Naive thymus-derived CD4-positive, alpha-beta T cell (primary cell): Measurements from ENCODE around the gene HMG20A. TPM values are rescaled to one million over a fixed set of nuclear protein-coding genes. Genes with fewer than 3 reads are reported as not detected.
A peak's percentile ranks its signal among the peaks of the same experiment; 100 is the strongest.

Source experiments
- ATAC-seq: fragments of 150-1000 bp; cut with Tn5 transposase; 2 replicates; pipeline ENCODE4 v1.10.0; 2021; ENCODE audit warnings: mild to moderate bottlenecking, moderate library complexity
- CTCF ChIA-PET: fragments of 350-600 bp; sonication (Branson Sonifier 250); formaldehyde crosslinking; loops from one replicate; lab custom pipeline; 2021; ENCODE audit warnings: antibody characterized with exemption; lab: Charles Lee
- POLR2A ChIA-PET: fragments of 350-600 bp; sonication (Branson Sonifier 250); formaldehyde crosslinking; loops from one replicate; lab custom pipeline; 2021; ENCODE audit warnings: antibody characterized with exemption, inconsistent platforms; lab: Charles Lee
- DNase-seq, 9 donors: peaks; one replicate each; pipeline versions ENCODE4 v3.0.0 to v3.0.0-alpha.2; 2020 to 2022; ENCODE audit warnings: mixed read lengths in 1 of 9
- H3K27ac ChIP-seq: one replicate; pipeline ENCODE4 v1.7.0; 2013; ENCODE audit warnings: mild to moderate bottlenecking, low read depth, low read length, moderate library complexity
- H3K27me3 ChIP-seq, 2 donors: one replicate each; pipeline ENCODE4 v1.7.0; 2013; ENCODE audit warnings: low read length in 2 of 2, mild to moderate bottlenecking in 2 of 2, moderate library complexity in 2 of 2; ENCODE audit not compliant: control insufficient read depth in 2 of 2, insufficient read depth in 2 of 2
- H3K36me3 ChIP-seq, 3 experiments: 1 replicate in 2 of 3; 2 replicates in 1 of 3; pipeline ENCODE4 v1.7.0; 2013; ENCODE audit warnings: low read length in 3 of 3, mild to moderate bottlenecking in 3 of 3, moderate library complexity in 1 of 3; ENCODE audit not compliant: insufficient read depth in 3 of 3, control insufficient read depth in 2 of 3
- H3K4me1 ChIP-seq, 2 donors: one replicate each; pipeline ENCODE4 v1.7.0; 2013; ENCODE audit warnings: low read length in 2 of 2, mild to moderate bottlenecking in 2 of 2, moderate library complexity in 1 of 2; ENCODE audit not compliant: control insufficient read depth in 2 of 2, insufficient read depth in 2 of 2
- H3K4me3 ChIP-seq: 2 replicates; pipeline ENCODE4 v1.7.0; 2013; ENCODE audit warnings: mild to moderate bottlenecking, low read length
- H3K9me3 ChIP-seq, 3 experiments: 1 replicate in 2 of 3; 2 replicates in 1 of 3; pipeline ENCODE4 v1.7.0; 2013; ENCODE audit warnings: low read length in 3 of 3; ENCODE audit not compliant: control insufficient read depth in 2 of 3
- H3K27ac Mint-ChIP-seq, 9 donors: one replicate each; pipeline ENCODE4 v1.8.0; 2020 to 2022; ENCODE audit warnings: mixed read lengths in 9 of 9, mild to moderate bottlenecking in 8 of 9, moderate library complexity in 5 of 9, inconsistent platforms in 2 of 9
- H3K27me3 Mint-ChIP-seq, 5 donors: one replicate each; pipeline ENCODE4 v1.8.0; 2021 to 2022; ENCODE audit warnings: mixed read lengths in 5 of 5, mild to moderate bottlenecking in 1 of 5
- H3K36me3 Mint-ChIP-seq, 5 donors: one replicate each; pipeline ENCODE4 v1.8.0; 2020 to 2022; ENCODE audit warnings: mixed read lengths in 5 of 5, mild to moderate bottlenecking in 3 of 5, inconsistent platforms in 1 of 5
- H3K4me1 Mint-ChIP-seq, 7 donors: one replicate each; pipeline ENCODE4 v1.8.0; 2020 to 2022; ENCODE audit warnings: mixed read lengths in 7 of 7, mild to moderate bottlenecking in 3 of 7, inconsistent platforms in 1 of 7
- H3K4me3 Mint-ChIP-seq, 10 donors: one replicate each; pipeline ENCODE4 v1.8.0; 2020 to 2022; ENCODE audit warnings: mild to moderate bottlenecking in 10 of 10, mixed read lengths in 10 of 10, moderate library complexity in 6 of 10, inconsistent platforms in 2 of 10
- H3K9me3 Mint-ChIP-seq, 11 donors: one replicate each; pipeline ENCODE4 v1.8.0; 2020 to 2022; ENCODE audit warnings: mixed read lengths in 11 of 11, mild to moderate bottlenecking in 4 of 11, inconsistent platforms in 1 of 11, moderate library complexity in 1 of 11
- intact Hi-C, 2 donors: fragments of 100-400 bp; cut with micrococcal nuclease; formaldehyde crosslinking; loops; one replicate each; pipeline ENCODE4 v1.15.1; 2023
- polyA plus RNA-seq, 2 donors: library from polyadenylated mRNA; unstranded; fragments of 300-500 nt; fragmentation: Illumina TruSeq; gene quantifications; one replicate each; pipeline ENCODE4 v1.2.3, GENCODE V29; 2021
- total RNA-seq, 6 experiments: library from RNA in 5 of 6; stranded (reverse) in 5 of 6; gene quantifications; 1 replicate in 5 of 6; 2 replicates in 1 of 6; pipeline ENCODE4 v1.2.3 and lab custom pipeline; 2021 to 2026

The HMG20A gene
- total and polyA plus RNA-seq, 7 experiments from 2014 or later = 26.9 to 61.1 (median 38.4) TPM

DNA sequence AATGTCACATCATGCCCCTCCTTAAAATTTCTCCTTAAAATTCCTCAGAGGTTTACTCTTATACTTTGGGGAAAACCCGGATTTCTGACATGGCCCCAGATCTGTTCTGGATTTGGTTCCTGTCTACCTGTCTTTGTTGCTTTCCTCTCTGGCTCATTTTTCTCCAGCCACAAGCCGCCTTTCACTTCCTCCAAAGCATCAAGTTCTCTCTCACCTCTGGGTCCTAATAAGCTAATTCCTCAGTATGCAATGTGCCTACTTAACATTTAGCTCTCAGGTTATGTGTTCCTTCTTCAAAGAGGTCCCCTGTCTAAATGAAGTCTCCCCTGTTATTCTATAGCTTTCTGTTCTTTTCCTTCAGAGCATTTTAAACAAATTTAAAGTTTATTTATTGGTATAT, 16.1 kb downstream of the HMG20A start:
- Histone ChIP-seq H3K4me1 (peaks cover 0 to 9% of the 10 kb centered on the region in 2 donors), H3K36me3 (no peaks in the 10 kb centered on the region), H3K4me3 (no peak overlapping the region), H3K9me3 (no peaks in the 10 kb centered on the region), H3K27me3 (no peaks in the 10 kb centered on the region), H3K27ac (no peak overlapping the region)
- H3K27ac Mint-ChIP-seq = peak overlapping the region in 3 of 9 donors; percentile 18 to 70 (median 36)
- H3K4me3 Mint-ChIP-seq = peak overlapping the region in 3 of 10 donors; percentile 4 to 48 (median 41)
- no peaks in the 10 kb centered on the region for H3K27me3 Mint-ChIP-seq
- H3K9me3 Mint-ChIP-seq = no peaks in the 10 kb centered on the region
- ChIA-PET POLR2A (no interaction called here), CTCF (no interaction called here)
- no peak for DNase-seq
- H3K36me3 Mint-ChIP-seq = peaks cover 0 to 8% (median 5%) of the 10 kb centered on the region in 5 donors
- peaks cover 10 to 78% (median 57%) of the 10 kb centered on the region in 7 donors for H3K4me1 Mint-ChIP-seq
- ATAC-seq = no peak
- intact Hi-C loops = no loop called here

DNA sequence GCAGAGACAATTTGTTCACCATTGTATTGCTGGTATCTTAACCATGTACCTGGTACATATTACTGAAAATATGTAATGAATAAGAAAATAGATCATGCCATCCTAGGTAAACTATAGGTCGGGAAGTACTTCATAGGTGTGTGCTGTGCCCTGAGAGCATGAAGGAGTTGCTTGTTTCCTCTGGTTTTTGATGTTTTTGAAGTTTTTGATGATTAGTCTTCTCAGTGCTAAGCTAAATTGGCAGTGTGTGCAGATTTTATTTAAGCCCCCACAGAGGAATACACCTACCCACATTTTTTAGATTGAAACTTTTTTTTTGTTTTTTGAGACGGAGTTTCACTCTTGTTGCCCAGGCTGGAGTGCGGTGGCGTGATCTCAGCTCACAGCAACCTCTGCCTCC, 16.6 kb downstream of the HMG20A start:
- POLR2A ChIA-PET = interaction anchor here (1.2 kb wide), 1 partner anchor 19 kb away, joined by 3 read pairs; no protein-coding TSS in a partner anchor
- intact Hi-C loops = no loop called here
- Mint-ChIP-seq H3K27me3 (no peaks in the 10 kb centered on the region), H3K4me1 (peaks cover 10 to 78% (median 62%) of the 10 kb centered on the region in 7 donors), H3K9me3 (no peaks in the 10 kb centered on the region), H3K27ac (peak overlapping the region in 5 of 9 donors; percentile 18 to 72 (median 36)), H3K36me3 (peaks cover 0 to 8% (median 5%) of the 10 kb centered on the region in 5 donors), H3K4me3 (peak overlapping the region in 5 of 10 donors; percentile 4 to 53 (median 41))
- H3K27ac ChIP-seq = no peak overlapping the region
- no peak for DNase-seq
- ATAC-seq = no peak
- no peaks in the 10 kb centered on the region for H3K36me3 ChIP-seq
- H3K9me3 ChIP-seq = no peaks in the 10 kb centered on the region
- H3K27me3 ChIP-seq = no peaks in the 10 kb centered on the region
- CTCF ChIA-PET = no interaction called here
- no peak overlapping the region for H3K4me3 ChIP-seq
- H3K4me1 ChIP-seq = peaks cover 0 to 9% of the 10 kb centered on the region in 2 donors

DNA sequence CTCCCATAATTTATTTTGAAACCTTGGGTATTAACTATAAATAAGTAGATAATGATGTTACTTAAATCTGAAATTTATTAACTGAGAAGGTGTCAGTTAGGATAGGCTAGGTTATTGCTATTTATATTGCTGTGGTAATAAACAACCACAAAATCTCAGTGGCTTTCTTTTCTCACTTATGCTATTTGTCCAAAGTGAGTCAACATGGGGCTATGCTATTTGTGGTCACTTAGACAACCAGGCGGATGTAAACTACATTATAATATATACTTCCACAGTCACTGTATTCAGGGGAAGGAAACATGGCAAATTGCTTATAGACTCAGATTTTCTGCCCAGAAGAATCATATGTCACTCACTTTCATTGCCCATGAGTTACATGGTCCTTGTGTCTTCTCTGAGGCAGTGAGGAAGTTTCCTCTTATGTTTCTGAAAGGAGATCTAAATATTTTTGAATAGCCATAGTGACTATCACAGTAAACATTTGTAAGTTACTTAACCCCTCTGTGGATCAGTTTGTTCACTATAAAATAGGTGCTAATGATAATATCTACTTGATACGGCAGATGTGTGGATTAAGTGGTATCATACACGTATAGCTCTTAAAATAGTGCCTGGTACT, 19.8 kb downstream of the HMG20A start:
- no peaks in the 10 kb centered on the region for H3K27me3 ChIP-seq
- DNase-seq = no peak
- Mint-ChIP-seq H3K9me3 (no peaks in the 10 kb centered on the region), H3K27ac (no peak overlapping the region), H3K4me1 (peaks cover 10 to 79% (median 66%) of the 10 kb centered on the region in 7 donors), H3K4me3 (no peak overlapping the region), H3K36me3 (peaks cover 0 to 10% (median 5%) of the 10 kb centered on the region in 5 donors), H3K27me3 (no peaks in the 10 kb centered on the region)
- ATAC-seq = no peak
- peaks cover 0 to 9% of the 10 kb centered on the region in 2 donors for H3K4me1 ChIP-seq
- no peaks in the 10 kb centered on the region for H3K9me3 ChIP-seq
- intact Hi-C loops = no loop called here
- no peak overlapping the region for H3K27ac ChIP-seq
- no peak overlapping the region for H3K4me3 ChIP-seq
- no peaks in the 10 kb centered on the region for H3K36me3 ChIP-seq
- ChIA-PET CTCF (no interaction called here), POLR2A (interaction anchor here (2.2 kb wide), 1 partner anchor 20 kb away, joined by 8 read pairs; the partner anchor contains the start of gene HMG20A)

DNA sequence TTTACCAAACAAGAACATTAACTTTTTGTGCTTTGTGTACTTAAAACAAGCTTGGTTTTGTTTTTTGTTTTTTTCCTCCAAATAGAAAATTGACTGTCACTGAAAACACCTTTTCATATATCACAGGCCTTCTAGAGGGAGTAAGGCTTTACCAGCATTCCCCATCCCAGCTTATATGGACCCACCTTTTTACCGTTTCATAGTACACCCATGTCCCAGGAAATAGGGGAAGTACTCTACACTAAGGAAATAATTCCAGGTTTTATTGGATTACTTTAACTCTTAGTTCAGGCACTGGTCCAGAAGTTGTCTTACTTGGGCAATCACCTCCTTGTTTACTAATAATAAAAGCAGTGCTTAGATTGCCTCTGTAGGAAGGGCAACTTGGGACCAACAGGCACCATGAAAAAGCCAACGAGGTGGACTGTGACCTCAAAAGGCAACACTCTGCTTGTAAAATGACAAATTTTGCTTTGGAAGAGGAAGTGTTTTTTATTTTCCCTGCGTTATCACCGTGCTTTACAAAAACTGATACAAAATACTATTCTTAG, 26.2 kb downstream of the HMG20A start:
- Histone ChIP-seq H3K27me3 (no peaks in the 10 kb centered on the region), H3K9me3 (no peaks in the 10 kb centered on the region), H3K27ac (no peak overlapping the region), H3K36me3 (peaks cover 0 to 4% (median 0%) of the 10 kb centered on the region in 3 experiments), H3K4me1 (no peaks in the 10 kb centered on the region), H3K4me3 (no peak overlapping the region)
- POLR2A ChIA-PET = interaction anchor here (0.8 kb wide), 1 partner anchor 26 kb away, joined by 3 read pairs; the partner anchor contains the start of gene HMG20A
- Mint-ChIP-seq H3K36me3 (peaks cover 9 to 36% (median 22%) of the 10 kb centered on the region in 5 donors), H3K4me1 (peaks cover 6 to 63% (median 51%) of the 10 kb centered on the region in 7 donors), H3K4me3 (peak overlapping the region in 2 of 10 donors; percentile 6 to 14), H3K27ac (peak overlapping the region in 3 of 9 donors; percentile 72 to 84 (median 75)), H3K9me3 (peaks cover 0 to 2% (median 0%) of the 10 kb centered on the region in 11 donors), H3K27me3 (no peaks in the 10 kb centered on the region)
- intact Hi-C loops = no loop called here
- no peak for ATAC-seq
- DNase-seq = no peak
- CTCF ChIA-PET = no interaction called here

DNA sequence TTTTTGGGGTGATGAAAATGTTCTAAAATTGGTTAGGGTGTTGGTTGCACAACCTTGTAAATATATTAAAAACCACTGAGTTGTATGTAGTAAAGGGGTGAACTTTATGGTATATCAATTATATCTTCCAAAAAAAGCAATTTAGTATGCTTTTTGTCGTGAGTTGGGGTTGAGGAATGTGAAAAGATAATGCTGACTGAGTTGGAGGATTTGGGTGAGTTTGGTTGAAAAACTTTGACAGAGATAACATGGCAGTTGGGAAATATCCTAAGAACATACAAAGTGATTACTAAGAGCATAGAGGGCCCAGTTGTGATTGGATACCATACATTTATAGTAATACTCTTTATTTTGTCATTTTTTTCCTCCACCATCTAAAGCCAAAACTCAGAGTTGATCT, 33.6 kb downstream of the HMG20A start:
- Mint-ChIP-seq H3K4me3 (no peak overlapping the region), H3K27ac (no peak overlapping the region), H3K4me1 (peaks cover 22 to 62% (median 45%) of the 10 kb centered on the region in 7 donors), H3K9me3 (peaks cover 0 to 2% (median 0%) of the 10 kb centered on the region in 11 donors), H3K27me3 (no peaks in the 10 kb centered on the region), H3K36me3 (peaks cover 8 to 15% (median 14%) of the 10 kb centered on the region in 5 donors)
- Histone ChIP-seq H3K9me3 (no peaks in the 10 kb centered on the region), H3K27me3 (no peaks in the 10 kb centered on the region), H3K27ac (no peak overlapping the region), H3K36me3 (peaks cover 0 to 10% (median 5%) of the 10 kb centered on the region in 3 experiments), H3K4me1 (peaks cover 11 to 25% of the 10 kb centered on the region in 2 donors), H3K4me3 (no peak overlapping the region)
- ATAC-seq = no peak
- intact Hi-C loops = loop anchor here in 1 of 2 donors (10.0 kb wide), 1 partner anchor 49 kb away; no protein-coding TSS in a partner anchor
- no peak for DNase-seq
- POLR2A ChIA-PET = no interaction called here
- CTCF ChIA-PET = no interaction called here

DNA sequence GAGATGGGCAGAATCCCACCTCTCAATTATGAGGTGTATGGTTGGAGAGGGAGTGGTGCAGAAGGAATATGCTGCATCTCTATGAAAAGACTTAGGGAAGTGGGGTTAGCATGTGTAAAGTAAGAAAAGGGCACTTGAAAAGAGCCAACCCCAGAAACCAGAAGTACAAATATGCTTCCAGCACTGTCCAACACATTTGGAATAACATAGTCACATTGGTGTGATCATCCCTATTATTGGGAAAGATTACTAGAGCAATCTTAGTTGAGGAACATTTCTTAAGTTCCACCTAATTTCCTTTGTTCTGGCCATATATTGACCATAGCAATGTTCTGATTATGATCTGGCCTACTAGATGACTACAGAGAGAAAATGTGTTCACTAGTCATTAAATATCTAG, 34.3 kb downstream of the HMG20A start:
- Mint-ChIP-seq H3K27ac (no peak overlapping the region), H3K27me3 (no peaks in the 10 kb centered on the region), H3K4me3 (no peak overlapping the region), H3K36me3 (peaks cover 10 to 17% (median 14%) of the 10 kb centered on the region in 5 donors), H3K9me3 (peaks cover 0 to 2% (median 0%) of the 10 kb centered on the region in 11 donors), H3K4me1 (peaks cover 22 to 61% (median 52%) of the 10 kb centered on the region in 7 donors)
- H3K27me3 ChIP-seq = no peaks in the 10 kb centered on the region
- POLR2A ChIA-PET = no interaction called here
- CTCF ChIA-PET = interaction anchor here (0.7 kb wide), 1 partner anchor 170 kb away, joined by 4 read pairs; no protein-coding TSS in a partner anchor
- peaks cover 0 to 14% (median 6%) of the 10 kb centered on the region in 3 experiments for H3K36me3 ChIP-seq
- intact Hi-C loops = loop anchor here (5.0 to 10.0 kb wide), 2 partner anchors 33 to 50 kb away; partner anchors contain the start of genes HMG20A (in 1 of the 2) and PEAK1 (in 1 of the 2)
- peaks cover 11 to 25% of the 10 kb centered on the region in 2 donors for H3K4me1 ChIP-seq
- no peaks in the 10 kb centered on the region for H3K9me3 ChIP-seq
- H3K4me3 ChIP-seq = no peak overlapping the region
- H3K27ac ChIP-seq = no peak overlapping the region
- ATAC-seq (no peak), DNase-seq (no peak)
